Kasumi-1 (cell line): ENCODE data around the gene AP2A2.
"Not testable (repeated sequence)": the region's sequence is repeated elsewhere in the genome, so short reads cannot be mapped to it uniquely, and the experiment has no call there.

Source experiments
- DNase-seq, 2 experiments: peaks; one replicate each; lab custom pipeline; 2025; lab: John Stamatoyannopoulos, UW

AP2A2 gene

GRCh38 chr11:954392-955153 is 28.9 kb downstream of the AP2A2 start:
- DNase-seq: peak; percentile 25 to 53

- no peak for DNase-seq
These were observed 29.7 kb downstream of the AP2A2 start for GRCh38 chr11:955154-956063.

- DNase-seq: no peak
These were observed 31.7 kb downstream of the AP2A2 start for GRCh38 chr11:957212-957920.

- no peak for DNase-seq
These were observed 32.4 kb downstream of the AP2A2 start for GRCh38 chr11:958101-958500.

GRCh38 chr11:959027-959426 is 33.4 kb downstream of the AP2A2 start:
- no peak for DNase-seq

GRCh38 chr11:959608-960007 is 33.9 kb downstream of the AP2A2 start:
- no peak for DNase-seq

- DNase-seq: not testable (repeated sequence)
These were observed 35.7 kb downstream of the AP2A2 start for GRCh38 chr11:961310-961920.

GRCh38 chr11:961921-962320 is 36.3 kb downstream of the AP2A2 start:
- DNase-seq: no peak

GRCh38 chr11:962688-963087 is 37.0 kb downstream of the AP2A2 start:
- no peak for DNase-seq

- no peak for DNase-seq
These were observed 38.2 kb downstream of the AP2A2 start for GRCh38 chr11:963852-964251.

GRCh38 chr11:965206-965775 is 39.6 kb downstream of the AP2A2 start:
- no peak for DNase-seq

- DNase-seq: no peak
These were observed 42.5 kb downstream of the AP2A2 start for GRCh38 chr11:967995-968751.

GRCh38 chr11:968822-969221 is 43.2 kb downstream of the AP2A2 start:
- no peak for DNase-seq

- DNase-seq: no peak
These were observed 44.1 kb downstream of the AP2A2 start for GRCh38 chr11:969651-970205.

- DNase-seq: peak; percentile 83 to 91
These were observed 44.7 kb downstream of the AP2A2 start for GRCh38 chr11:970319-970871.

GRCh38 chr11:971092-971690 is 45.5 kb downstream of the AP2A2 start:
- peak in 1 of 2 experiments; percentile 26 for DNase-seq

GRCh38 chr11:971731-972365 is 46.2 kb downstream of the AP2A2 start:
- DNase-seq: no peak

- DNase-seq: no peak
These were observed 47.0 kb downstream of the AP2A2 start for GRCh38 chr11:972523-973211.

- no peak for DNase-seq
These were observed 47.6 kb downstream of the AP2A2 start for GRCh38 chr11:973237-973636.
